DND-41 (cell line): Measurements from ENCODE around the gene EDDM13.

Experiments
- EZH2 ChIP-seq: IDR thresholded peaks from 3 replicates; pipeline ENCODE4 v1.6.1; 2012; ENCODE audit warnings: borderline replicate concordance, low read depth, mild to moderate bottlenecking, moderate library complexity, low read length, inconsistent platforms; ENCODE audit not compliant: severe bottlenecking
- TF ChIP-seq, protein P1 (sequence below): IDR thresholded peaks from 2 replicates; pipeline ENCODE4 v1.5.1; 2012; ENCODE audit warnings: borderline replicate concordance, low read length, moderate library complexity, mild to moderate bottlenecking; ENCODE audit not compliant: poor library complexity, severe bottlenecking; ENCODE audit errors: extremely low read depth

DNA sequence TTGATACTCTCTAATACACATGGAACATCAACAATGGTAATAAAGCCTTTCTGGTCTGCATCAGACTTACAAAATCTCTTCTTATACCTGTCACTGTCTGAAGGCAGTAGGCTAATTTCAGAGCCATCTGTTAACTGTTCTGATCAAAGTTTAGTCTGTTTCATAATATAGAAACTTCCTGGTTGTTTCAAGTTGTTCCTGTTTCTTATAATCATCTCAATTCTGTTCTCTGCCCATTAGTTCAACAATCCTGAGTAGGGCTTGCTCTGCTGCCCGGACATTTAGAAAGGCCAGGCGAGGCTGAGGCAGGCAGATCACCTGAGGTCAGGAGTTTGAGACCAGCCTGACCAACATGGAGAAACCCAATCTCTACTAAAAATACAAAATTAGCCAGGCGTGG, 47.4 kb downstream of the EDDM13 start:
- TF ChIP-seq, protein P1, sequence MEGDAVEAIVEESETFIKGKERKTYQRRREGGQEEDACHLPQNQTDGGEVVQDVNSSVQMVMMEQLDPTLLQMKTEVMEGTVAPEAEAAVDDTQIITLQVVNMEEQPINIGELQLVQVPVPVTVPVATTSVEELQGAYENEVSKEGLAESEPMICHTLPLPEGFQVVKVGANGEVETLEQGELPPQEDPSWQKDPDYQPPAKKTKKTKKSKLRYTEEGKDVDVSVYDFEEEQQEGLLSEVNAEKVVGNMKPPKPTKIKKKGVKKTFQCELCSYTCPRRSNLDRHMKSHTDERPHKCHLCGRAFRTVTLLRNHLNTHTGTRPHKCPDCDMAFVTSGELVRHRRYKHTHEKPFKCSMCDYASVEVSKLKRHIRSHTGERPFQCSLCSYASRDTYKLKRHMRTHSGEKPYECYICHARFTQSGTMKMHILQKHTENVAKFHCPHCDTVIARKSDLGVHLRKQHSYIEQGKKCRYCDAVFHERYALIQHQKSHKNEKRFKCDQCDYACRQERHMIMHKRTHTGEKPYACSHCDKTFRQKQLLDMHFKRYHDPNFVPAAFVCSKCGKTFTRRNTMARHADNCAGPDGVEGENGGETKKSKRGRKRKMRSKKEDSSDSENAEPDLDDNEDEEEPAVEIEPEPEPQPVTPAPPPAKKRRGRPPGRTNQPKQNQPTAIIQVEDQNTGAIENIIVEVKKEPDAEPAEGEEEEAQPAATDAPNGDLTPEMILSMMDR: no peak
- no peak for TF ChIP-seq EZH2
